HepG2 (cell line): Measurements from ENCODE around the gene NT5C3B. TPM values are rescaled to one million over a fixed set of nuclear protein-coding genes. Genes with fewer than 3 reads are reported as not detected.
A peak's percentile ranks its signal among the peaks of the same experiment; 100 is the strongest.

Experiments
- CREB3 ChIP-seq: sonication (generic); formaldehyde crosslinking; IDR thresholded peaks from 2 replicates; pipeline ENCODE4 v1.5.0; 2020; ENCODE audit warnings: missing genetic modification reagents
- DBP ChIP-seq: sonication (generic); formaldehyde crosslinking; IDR thresholded peaks from 2 replicates; pipeline ENCODE4 v1.4.0; 2020; ENCODE audit warnings: missing genetic modification reagents; ENCODE audit errors: not compliant biosample characterization
- DRAP1 ChIP-seq: IDR thresholded peaks from 2 replicates; pipeline ENCODE4 v1.6.1; 2016; ENCODE audit warnings: missing genetic modification reagents, missing compliant biosample characterization
- HNF4G ChIP-seq, 2 experiments: sonication (generic) in 1 of 2; formaldehyde crosslinking in 1 of 2; IDR thresholded peaks; 2 replicates each; pipeline versions ENCODE4 v1.4.0 to v1.6.1; 2011 to 2020; ENCODE audit warnings: borderline replicate concordance in 2 of 2, low read depth in 2 of 2, mild to moderate bottlenecking in 2 of 2, low read length in 1 of 2, missing genetic modification reagents in 1 of 2, moderate library complexity in 1 of 2
- IRF1 ChIP-seq: sonication (generic); formaldehyde crosslinking; IDR thresholded peaks from 2 replicates; pipeline ENCODE4 v1.4.0; 2020; ENCODE audit warnings: low read depth, mild to moderate bottlenecking, missing genetic modification reagents
- KLF11 ChIP-seq: IDR thresholded peaks from 2 replicates; pipeline ENCODE4 v1.6.1; 2016; ENCODE audit warnings: missing compliant biosample characterization
- MED1 ChIP-seq: sonication (generic); formaldehyde crosslinking; IDR thresholded peaks from 2 replicates; pipeline ENCODE4 v1.4.0; 2020; ENCODE audit warnings: missing genetic modification reagents
- MIXL1 ChIP-seq: IDR thresholded peaks from 2 replicates; pipeline ENCODE4 v1.6.1; 2016
- MNT ChIP-seq: fragments of 450-650 bp; IDR thresholded peaks from 2 replicates; pipeline ENCODE4 v1.6.1; 2016
- MTF2 ChIP-seq: sonication (generic); formaldehyde crosslinking; IDR thresholded peaks from 2 replicates; pipeline ENCODE4 v1.5.0; 2020; ENCODE audit warnings: missing genetic modification reagents, borderline replicate concordance
- PHB2 ChIP-seq: fragments of 450-650 bp; IDR thresholded peaks from 2 replicates; pipeline ENCODE4 v1.6.1; 2018; ENCODE audit not compliant: partially characterized antibody
- PHF21A ChIP-seq: sonication (generic); formaldehyde crosslinking; IDR thresholded peaks from 2 replicates; pipeline ENCODE4 v1.5.0; 2020; ENCODE audit warnings: mild to moderate bottlenecking, missing genetic modification reagents
- STAT5B ChIP-seq: sonication (generic); formaldehyde crosslinking; IDR thresholded peaks from 2 replicates; pipeline ENCODE4 v1.4.0; 2020; ENCODE audit warnings: missing genetic modification reagents
- TEAD3 ChIP-seq: optimal IDR thresholded peaks from 2 replicates; pipeline ENCODE3; 2016; ENCODE audit warnings: borderline replicate concordance
- ZBTB14 ChIP-seq: sonication (generic); formaldehyde crosslinking; IDR thresholded peaks from 2 replicates; pipeline ENCODE4 v1.4.0; 2020; ENCODE audit warnings: missing genetic modification reagents
- ZNF12 ChIP-seq: sonication (generic); formaldehyde crosslinking; IDR thresholded peaks from 2 replicates; pipeline ENCODE4 v1.5.0; 2020; ENCODE audit warnings: missing genetic modification reagents
- ZNF430 ChIP-seq: sonication (generic); formaldehyde crosslinking; IDR thresholded peaks from 2 replicates; pipeline ENCODE4 v1.9.0; 2021; ENCODE audit warnings: mild to moderate bottlenecking, missing genetic modification reagents
- ZNF510 ChIP-seq: sonication (generic); formaldehyde crosslinking; IDR thresholded peaks from 2 replicates; pipeline ENCODE4 v1.4.0; 2020; ENCODE audit warnings: low read depth, mild to moderate bottlenecking, missing genetic modification reagents
- ZNF552 ChIP-seq: sonication (generic); formaldehyde crosslinking; IDR thresholded peaks from 2 replicates; pipeline ENCODE4 v1.9.0; 2022; ENCODE audit warnings: missing genetic modification reagents, mild to moderate bottlenecking, borderline replicate concordance
- ZNF556 ChIP-seq: sonication (generic); formaldehyde crosslinking; IDR thresholded peaks from 2 replicates; pipeline ENCODE4 v1.4.0; 2020; ENCODE audit warnings: mild to moderate bottlenecking, missing genetic modification reagents, borderline replicate concordance
- ZNF878 ChIP-seq: sonication (generic); formaldehyde crosslinking; IDR thresholded peaks from 2 replicates; pipeline ENCODE4 v1.8.1; 2023; ENCODE audit warnings: mild to moderate bottlenecking, missing genetic modification reagents, moderate library complexity
- ZSCAN12 ChIP-seq: sonication (generic); formaldehyde crosslinking; IDR thresholded peaks from 2 replicates; pipeline ENCODE4 v1.9.0; 2021; ENCODE audit warnings: mild to moderate bottlenecking, missing genetic modification reagents
- ZSCAN22 ChIP-seq: sonication (generic); formaldehyde crosslinking; IDR thresholded peaks from 2 replicates; pipeline ENCODE4 v1.4.0; 2020; ENCODE audit warnings: mild to moderate bottlenecking, missing genetic modification reagents
- polyA plus RNA-seq, 8 experiments: library from polyadenylated mRNA; depleted of rRNA in 3 of 8; stranded (reverse) in 7 of 8; unstranded in 1 of 8; fragments of >200 nt; fragmentation: Illumina TruSeq in 4 of 8; extraction: Trizol in 4 of 8; gene quantifications; 2 replicates each; pipeline versions ENCODE4 v1.2.1 to v1.2.3, GENCODE V29; 2011 to 2016; ENCODE audit warnings: low read depth in 4 of 8, missing spikeins in 1 of 8, mixed read lengths in 1 of 8; ENCODE audit not compliant: insufficient read depth in 1 of 8
- total RNA-seq, 5 experiments: library from RNA; depleted of rRNA; stranded (reverse); fragments of >200 nt; fragmentation: Illumina TruSeq; extraction: Trizol; gene quantifications; 2 replicates each; pipeline ENCODE4 v1.2.3, GENCODE V29; 2016; ENCODE audit warnings: low read depth in 1 of 5

The NT5C3B gene
- total and polyA plus RNA-seq, 2 of the 13 experiments (the other 11 are each of a cell fraction or from before 2014, with no cell fraction given), result 104 to 126 TPM

- TF ChIP-seq ZNF552 (no peak), ZSCAN12 (CRISPR knock-in tag) (0 out of 2 replicates have a peak, but pooled peaks have one; percentile 27), TEAD3 (CRISPR knock-in tag) (peak; percentile 45), MED1 (CRISPR knock-in tag) (0 out of 2 replicates have a peak, but pooled peaks have one; percentile 42), DRAP1 (CRISPR knock-in tag) (peak; percentile 63), MIXL1 (CRISPR knock-in tag) (peak; percentile 8; the same call in 1 of the 2 replicates), ZNF878 (no peak), STAT5B (CRISPR knock-in tag) (no peak), ZNF556 (CRISPR knock-in tag) (peak; percentile 75; the same call in 1 of the 2 replicates), ZNF430 (peak; percentile 3; the same call in 1 of the 2 replicates), ZNF510 (CRISPR knock-in tag) (no peak), ZNF12 (CRISPR knock-in tag) (peak; percentile 6; the same call in 1 of the 2 replicates), IRF1 (no peak), HNF4G (IDR thresholded peaks at IDR 0.05; ENCODE audit: borderline replicate concordance, low read depth, low read length) (peak; percentile 9; the same call in 1 of the 2 replicates), HNF4G (CRISPR knock-in tag; IDR thresholded peaks at IDR 0.05; ENCODE audit: borderline replicate concordance, low read depth) (no peak), ZSCAN22 (CRISPR knock-in tag) (no peak), MTF2 (CRISPR knock-in tag) (no peak), MNT (no peak), PHB2 (no peak), DBP (no peak), KLF11 (CRISPR knock-in tag) (no peak), PHF21A (CRISPR knock-in tag) (no peak), ZBTB14 (CRISPR knock-in tag) (no peak), CREB3 (CRISPR knock-in tag) (no peak)
Observed at GRCh38 chr17:41865596-41865893, 29.5 kb upstream of the NT5C3B start (continued).
